H1 (cell line): ENCODE measurements around the gene HP1BP3. TPM values are rescaled to one million over a fixed set of nuclear protein-coding genes. Genes with fewer than 3 reads are reported as not detected.

Source experiments
- CTCF ChIA-PET: fragments of 300-600 bp; sonication (Branson Sonifier 250); formaldehyde crosslinking; loops from one replicate; lab custom pipeline; 2021; ENCODE audit not compliant: partially characterized antibody; lab: Charles Lee
- POLR2A ChIA-PET: fragments of 300-600 bp; sonication (Branson Sonifier 250); formaldehyde crosslinking; loops from one replicate; lab custom pipeline; 2021; ENCODE audit warnings: inconsistent platforms; ENCODE audit not compliant: partially characterized antibody; lab: Charles Lee
- DNase-seq, 2 experiments: peaks; one replicate each; pipeline versions ENCODE4 v3.0.0 to v3.0.0-alpha.2; 2010 to 2022; ENCODE audit warnings: low spot score in 2 of 2, low read depth in 1 of 2, mixed read lengths in 1 of 2
- FAIRE-seq: peaks from 2 replicates; lab custom pipeline; 2011; peaks lifted over from hg19 to GRCh38; lab: Jason Lieb, UNC
- H2AFZ ChIP-seq: 2 replicates; pipeline ENCODE4 v1.8.1; 2012; ENCODE audit warnings: low read length, inconsistent platforms
- H2AK5ac ChIP-seq: 2 replicates; pipeline ENCODE4 v1.6.1; 2013; ENCODE audit warnings: low read depth, low read length
- H2BK120ac ChIP-seq: replicated peaks from 2 replicates; pipeline ENCODE3; 2013; ENCODE audit warnings: low read depth, low read length, inconsistent platforms
- H2BK12ac ChIP-seq: 2 replicates; pipeline ENCODE4 v1.6.1; 2013; ENCODE audit warnings: low read depth, low read length
- H2BK15ac ChIP-seq: 2 replicates; pipeline ENCODE4 v1.6.1; 2013; ENCODE audit warnings: low read length
- H2BK20ac ChIP-seq: 2 replicates; pipeline ENCODE4 v1.6.1; 2013; ENCODE audit warnings: low read length
- H2BK5ac ChIP-seq: 2 replicates; pipeline ENCODE4 v1.6.1; 2013; ENCODE audit warnings: low read depth, low read length
- H3K14ac ChIP-seq: 2 replicates; pipeline ENCODE4 v1.6.1; 2013; ENCODE audit warnings: inconsistent platforms; ENCODE audit not compliant: insufficient read length
- H3K18ac ChIP-seq: 2 replicates; pipeline ENCODE4 v1.6.1; 2013; ENCODE audit warnings: low read length; ENCODE audit errors: extremely low read depth
- H3K23ac ChIP-seq: 2 replicates; pipeline ENCODE4 v1.6.1; 2013; ENCODE audit warnings: inconsistent platforms; ENCODE audit not compliant: insufficient read length
- H3K23me2 ChIP-seq: 2 replicates; pipeline ENCODE4 v1.6.1; 2013; ENCODE audit warnings: low read depth, low read length
- H3K27ac ChIP-seq: 2 replicates; pipeline ENCODE4 v1.6.1; 2011; ENCODE audit warnings: low read depth, low read length, inconsistent platforms
- H3K27me3 ChIP-seq, 4 experiments: replicated peaks in 1 of 4; 1 replicate in 1 of 4; 2 replicates in 3 of 4; pipeline versions ENCODE4 v1.6.1 to v1.8.1; 2011 to 2013; ENCODE audit warnings: low read length in 3 of 4, mild to moderate bottlenecking in 3 of 4, inconsistent platforms in 2 of 4, mixed read lengths in 2 of 4, moderate library complexity in 1 of 4; ENCODE audit not compliant: control insufficient read depth in 3 of 4, insufficient read depth in 3 of 4; ENCODE audit errors: extremely low read depth in 1 of 4
- H3K36me3 ChIP-seq, 4 experiments: 2 replicates each; pipeline versions ENCODE4 v1.6.1 to v1.8.1; 2011 to 2013; ENCODE audit warnings: mild to moderate bottlenecking in 4 of 4, low read length in 3 of 4, moderate library complexity in 2 of 4, control low read depth in 1 of 4, inconsistent platforms in 1 of 4; ENCODE audit not compliant: insufficient read depth in 4 of 4, control insufficient read depth in 2 of 4
- H3K4ac ChIP-seq: replicated peaks from 2 replicates; pipeline ENCODE3; 2013; ENCODE audit warnings: low read length, low read depth, mixed read lengths, inconsistent platforms; ENCODE audit not compliant: insufficient read length
- H3K4me1 ChIP-seq, 4 experiments: replicated peaks in 1 of 4; 1 replicate in 1 of 4; 2 replicates in 3 of 4; pipeline versions ENCODE4 v1.6.1 to v1.8.1; 2011 to 2013; ENCODE audit warnings: low read length in 3 of 4, inconsistent platforms in 2 of 4, mixed read lengths in 1 of 4; ENCODE audit not compliant: insufficient read depth in 4 of 4, control insufficient read depth in 3 of 4
- H3K4me2 ChIP-seq, 2 experiments: 2 replicates each; pipeline versions ENCODE4 v1.6.1 to v1.8.1; 2011 to 2013; ENCODE audit warnings: low read depth in 2 of 2, low read length in 2 of 2, control low read depth in 1 of 2, inconsistent platforms in 1 of 2, mild to moderate bottlenecking in 1 of 2; ENCODE audit not compliant: insufficient read depth in 1 of 2
- H3K4me3 ChIP-seq, 4 experiments: fragments of 200-600, 300-600 bp in 1 of 4; sonication (generic), shearing (Covaris generic), sonication (Bioruptor Twin) in 1 of 4; 2 replicates each; pipeline versions ENCODE4 v1.5.1 to v1.8.1; 2011 to 2016; ENCODE audit warnings: low read length in 4 of 4, low read depth in 3 of 4, control low read depth in 2 of 4, inconsistent platforms in 2 of 4, mild to moderate bottlenecking in 2 of 4, mixed read lengths in 1 of 4, moderate library complexity in 1 of 4; ENCODE audit not compliant: insufficient read depth in 2 of 4; ENCODE audit errors: extremely low read depth in 1 of 4
- H3K56ac ChIP-seq: replicated peaks from 2 replicates; pipeline ENCODE3; 2013; ENCODE audit warnings: low read depth, mild to moderate bottlenecking, mixed read lengths, low read length, inconsistent platforms; ENCODE audit not compliant: insufficient read length
- H3K79me1 ChIP-seq: 2 replicates; pipeline ENCODE4 v1.6.1; 2013; ENCODE audit warnings: low read depth, low read length, control low read depth
- H3K79me2 ChIP-seq, 2 experiments: 2 replicates each; pipeline versions ENCODE4 v1.6.1 to v1.8.1; 2012 to 2013; ENCODE audit warnings: low read length in 2 of 2, mild to moderate bottlenecking in 2 of 2, inconsistent platforms in 1 of 2; ENCODE audit not compliant: insufficient read depth in 2 of 2, control insufficient read depth in 1 of 2
- H3K9ac ChIP-seq, 4 experiments: replicated peaks in 1 of 4; 1 replicate in 1 of 4; 2 replicates in 3 of 4; pipeline versions ENCODE4 v1.6.1 to v1.8.1; 2011 to 2013; ENCODE audit warnings: low read depth in 3 of 4, low read length in 3 of 4, control low read depth in 2 of 4, mild to moderate bottlenecking in 2 of 4, moderate library complexity in 2 of 4, inconsistent platforms in 1 of 4; ENCODE audit errors: extremely low read depth in 1 of 4
- H3K9me3 ChIP-seq, 2 experiments: 2 replicates each; pipeline versions ENCODE4 v1.6.1 to v1.8.1; 2012 to 2013; ENCODE audit warnings: mild to moderate bottlenecking in 2 of 2, moderate library complexity in 2 of 2, control low read depth in 1 of 2, inconsistent platforms in 1 of 2, low read depth in 1 of 2, low read length in 1 of 2, mixed read lengths in 1 of 2; ENCODE audit not compliant: insufficient read depth in 2 of 2
- H4K20me1 ChIP-seq, 2 experiments: replicated peaks in 1 of 2; 2 replicates each; pipeline versions ENCODE3 to v1.8.1; 2011 to 2013; ENCODE audit warnings: inconsistent platforms in 2 of 2, low read length in 2 of 2, mild to moderate bottlenecking in 1 of 2; ENCODE audit not compliant: insufficient read depth in 2 of 2, control insufficient read depth in 1 of 2
- H4K5ac ChIP-seq: 2 replicates; pipeline ENCODE4 v1.6.1; 2013; ENCODE audit warnings: low read length, low read depth, mixed read lengths, inconsistent platforms; ENCODE audit not compliant: insufficient read length
- H4K8ac ChIP-seq: 2 replicates; pipeline ENCODE4 v1.8.0; 2013; ENCODE audit warnings: mild to moderate bottlenecking, moderate library complexity, low read length, inconsistent platforms; ENCODE audit not compliant: insufficient read depth; ENCODE audit errors: extremely low read depth
- H4K91ac ChIP-seq: replicated peaks from 2 replicates; pipeline ENCODE3; 2013; ENCODE audit warnings: low read length, mixed read lengths, inconsistent platforms; ENCODE audit not compliant: insufficient read length
- JUN ChIP-seq: IDR thresholded peaks from 2 replicates; pipeline ENCODE4 v1.6.1; 2011; ENCODE audit warnings: low read depth, mild to moderate bottlenecking, improper control_type of control experiment, low read length
- RAD21 ChIP-seq, 2 experiments: IDR thresholded peaks in 1 of 2; conservative IDR thresholded peaks in 1 of 2; 2 replicates each; pipeline ENCODE4 v1.6.1; 2011; ENCODE audit warnings: low read depth in 2 of 2, low read length in 2 of 2, improper control_type of control experiment in 1 of 2, inconsistent platforms in 1 of 2, mild to moderate bottlenecking in 1 of 2, moderate library complexity in 1 of 2
- WGBS, 2 experiments: shearing (Covaris generic) in 1 of 2; methylation state at CpG; one replicate each; pipeline versions ENCODE4 v1.1.6 to v1.1.7; 2013 to 2015; ENCODE audit warnings: low lambda C conversion rate in 2 of 2, mixed read lengths in 2 of 2, inconsistent platforms in 1 of 2, low coverage in 1 of 2, missing lambda C conversion rate in 1 of 2; ENCODE audit not compliant: insufficient replicate concordance in 2 of 2, insufficient coverage in 1 of 2, insufficient read length in 1 of 2; ENCODE audit errors: extremely low coverage in 1 of 2, missing lambda C conversion rate in 1 of 2; 5-methylcytosine and 5-hydroxymethylcytosine counted together
- polyA plus RNA-seq, 7 experiments: library from polyadenylated mRNA; depleted of rRNA in 3 of 7; stranded (reverse) in 5 of 7; unstranded in 2 of 7; fragments of >200 nt in 5 of 7; fragments of 200-250 nt in 2 of 7; gene quantifications; 1 replicate in 5 of 7; 2 replicates in 1 of 7; 4 replicates in 1 of 7; pipeline versions ENCODE4 v1.2.1 to v1.2.3, GENCODE V29; 2011 to 2013; ENCODE audit warnings: missing spikeins in 2 of 7, mixed read lengths in 2 of 7
- total RNA-seq: library from RNA; stranded (reverse); fragmentation: NEBNext Ultra II Directional; extraction: Animal tissue kit (Norgen Biotek cat#: 25700); gene quantifications from 2 replicates; pipeline ENCODE4 v1.2.1, GENCODE V29; 2021
- TF ChIP-seq, protein P1 (sequence below), 3 experiments: IDR thresholded peaks; 1 replicate in 2 of 3; 2 replicates in 1 of 3; pipeline versions ENCODE4 v1.5.1 to v1.6.1; 2011; ENCODE audit warnings: low read length in 3 of 3, mild to moderate bottlenecking in 3 of 3, inconsistent platforms in 2 of 3, low read depth in 1 of 3, moderate library complexity in 1 of 3; ENCODE audit not compliant: insufficient read depth in 1 of 3; ENCODE audit errors: control extremely low read depth in 1 of 3

Gene HP1BP3
- total and polyA plus RNA-seq, 2 of the 8 experiments (the other 6 are each of a cell fraction or from before 2014, with no cell fraction given), result 47.4 to 125 TPM

DNA sequence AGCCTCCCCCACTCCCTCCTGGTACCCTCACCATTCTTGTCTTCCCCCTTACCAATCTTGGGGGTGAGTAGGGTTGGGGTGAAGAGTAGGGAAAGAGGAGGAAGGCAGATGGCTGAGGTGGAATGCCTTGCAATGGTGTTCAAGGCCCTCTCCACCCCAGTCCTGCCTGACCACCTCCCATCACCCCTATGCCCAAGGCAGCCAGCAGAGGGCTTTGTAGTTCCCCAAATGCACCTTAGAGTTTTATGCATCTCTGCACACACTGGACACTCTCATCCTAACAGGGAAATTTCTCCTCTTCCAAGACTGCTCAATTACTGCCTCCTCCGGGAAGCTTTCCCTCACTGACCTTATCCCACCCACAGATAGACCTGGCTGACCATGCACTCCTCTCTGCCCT is 84.7 kb downstream of the HP1BP3 start:
- POLR2A ChIA-PET, result interaction anchor here (1.0 kb wide), 1 partner anchor 36 kb away, joined by 3 read pairs; no protein-coding TSS in a partner anchor
- Histone ChIP-seq H2BK15ac (no peak overlapping the region), H3K9ac (no peak overlapping the region), H3K36me3 (no peaks in the 10 kb centered on the region; a peak in 2 of 8 replicates), H3K4me1 (peaks cover 0 to 5% (median 0%) of the 10 kb centered on the region in 4 experiments; a peak in 2 of 7 replicates), H2AFZ (no peak overlapping the region), H3K27ac (no peak overlapping the region), H2BK5ac (no peak overlapping the region), H3K4me3 (no peak overlapping the region), H3K56ac (no peak overlapping the region), H2BK20ac (no peak overlapping the region), H3K14ac (no peak overlapping the region), H3K27me3 (no peaks in the 10 kb centered on the region), H2AK5ac (no peak overlapping the region), H4K20me1 (peaks cover 0 to 14% of the 10 kb centered on the region in 2 experiments), H4K8ac (no peak overlapping the region), H3K23ac (no peak overlapping the region), H3K4ac (no peak overlapping the region), H4K5ac (no peak overlapping the region), H2BK12ac (no peak overlapping the region), H3K4me2 (no peak overlapping the region), H3K9me3 (no peaks in the 10 kb centered on the region), H3K23me2 (peaks cover 8% of the 10 kb centered on the region; the same call in 1 of the 2 replicates), H2BK120ac (no peak overlapping the region), H3K18ac (no peak overlapping the region), H3K79me2 (no peaks in the 10 kb centered on the region), H3K79me1 (no peaks in the 10 kb centered on the region), H4K91ac (no peak overlapping the region)
- FAIRE-seq (no peak), DNase-seq (no peak)
- TF ChIP-seq, protein P1, sequence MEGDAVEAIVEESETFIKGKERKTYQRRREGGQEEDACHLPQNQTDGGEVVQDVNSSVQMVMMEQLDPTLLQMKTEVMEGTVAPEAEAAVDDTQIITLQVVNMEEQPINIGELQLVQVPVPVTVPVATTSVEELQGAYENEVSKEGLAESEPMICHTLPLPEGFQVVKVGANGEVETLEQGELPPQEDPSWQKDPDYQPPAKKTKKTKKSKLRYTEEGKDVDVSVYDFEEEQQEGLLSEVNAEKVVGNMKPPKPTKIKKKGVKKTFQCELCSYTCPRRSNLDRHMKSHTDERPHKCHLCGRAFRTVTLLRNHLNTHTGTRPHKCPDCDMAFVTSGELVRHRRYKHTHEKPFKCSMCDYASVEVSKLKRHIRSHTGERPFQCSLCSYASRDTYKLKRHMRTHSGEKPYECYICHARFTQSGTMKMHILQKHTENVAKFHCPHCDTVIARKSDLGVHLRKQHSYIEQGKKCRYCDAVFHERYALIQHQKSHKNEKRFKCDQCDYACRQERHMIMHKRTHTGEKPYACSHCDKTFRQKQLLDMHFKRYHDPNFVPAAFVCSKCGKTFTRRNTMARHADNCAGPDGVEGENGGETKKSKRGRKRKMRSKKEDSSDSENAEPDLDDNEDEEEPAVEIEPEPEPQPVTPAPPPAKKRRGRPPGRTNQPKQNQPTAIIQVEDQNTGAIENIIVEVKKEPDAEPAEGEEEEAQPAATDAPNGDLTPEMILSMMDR (IDR thresholded peaks at IDR 0.05; ENCODE audit: control extremely low read depth in 1 of 3, insufficient read depth in 1 of 3, low read depth in 1 of 3, low read length in 3 of 3), result peak in 2 of 3 experiments; percentile 29 to 31; a peak in 2 of 4 replicates
- TF ChIP-seq RAD21 (IDR thresholded peaks at IDR 0.05 in 1 of 2, conservative IDR thresholded peaks at IDR 0.05 in 1 of 2; ENCODE audit: low read depth in 2 of 2, low read length in 2 of 2), result 0 out of 4 replicates have a peak, but pooled peaks of 1 of the 2 experiments have one; percentile 13
- TF ChIP-seq JUN, result no peak
- CTCF ChIA-PET, result interaction anchor here (1.0 to 1.7 kb wide), 3 partner anchors 10 to 14 kb away, joined by 4 to 6 read pairs (median 5); no protein-coding TSS in a partner anchor
- WGBS, 2 experiments, result 81% methylated on average over 1 of the region's 1 CpG; no CpG with 5 or more reads in 1 of the 2 experiments
